K562 (cell line): Measurements from ENCODE around the gene ZRANB1. TPM values are rescaled to one million over a fixed set of nuclear protein-coding genes. Genes with fewer than 3 reads are reported as not detected.

Experiments used
- ATAC-seq: fragments of 200-7000 bp; cut with Tn5 transposase; 3 replicates; pipeline ENCODE4 v1.9.1; 2020; ENCODE audit warnings: moderate library complexity
- BruUV-seq: library from RNA; stranded (reverse); fragments of 400-500 nt; replicated peaks from 2 replicates; lab custom pipeline; 2021; lab: Mats Ljungman, UMichigan
- CTCF ChIA-PET: fragments of 300-600 bp; formaldehyde crosslinking; extraction: SDS; loops from one replicate; lab custom pipeline; 2021; ENCODE audit warnings: low intra/inter-chr PET ratio; lab: Yijun Ruan, JAX
- POLR2A ChIA-PET: fragments of 300-600, 350-650 bp; sonication (Branson Sonifier 250); formaldehyde crosslinking; extraction: SDS; loops from one replicate; lab custom pipeline; 2021; ENCODE audit warnings: antibody characterized with exemption, inconsistent platforms; lab: Yijun Ruan, JAX
- DNase-seq, 4 experiments: peaks; one replicate each; pipeline versions ENCODE4 v3.0.0 to v3.0.0-alpha.2; 2011 to 2018; ENCODE audit warnings: low spot score in 3 of 4, mixed read lengths in 3 of 4; ENCODE audit errors: extremely low read depth in 1 of 4
- FAIRE-seq: peaks from 2 replicates; lab custom pipeline; 2011; peaks lifted over from hg19 to GRCh38; lab: Jason Lieb, UNC
- H2AFZ ChIP-seq: 2 replicates; pipeline ENCODE4 v1.6.0; 2011; ENCODE audit warnings: low read depth, low read length, control low read depth, inconsistent platforms
- H3K27ac ChIP-seq: fragments of 200-600 bp; 3 replicates; pipeline ENCODE4 v1.8.0; 2011; ENCODE audit warnings: low read depth, mild to moderate bottlenecking, control low read depth, inconsistent platforms, low read length, moderate library complexity, mixed read lengths; ENCODE audit errors: extremely low read depth
- H3K27me3 ChIP-seq, 2 experiments: fragments of 300-600 bp in 1 of 2; 2 replicates in 1 of 2; 3 replicates in 1 of 2; pipeline versions ENCODE4 v1.6.0 to v1.8.0; 2011; ENCODE audit warnings: inconsistent platforms in 2 of 2, low read length in 2 of 2, mild to moderate bottlenecking in 1 of 2, mixed read lengths in 1 of 2, moderate library complexity in 1 of 2; ENCODE audit not compliant: control insufficient read depth in 2 of 2, insufficient read depth in 2 of 2
- H3K36me3 ChIP-seq: fragments of 300-600 bp; 3 replicates; pipeline ENCODE4 v1.8.0; 2011; ENCODE audit warnings: mild to moderate bottlenecking, low read length, inconsistent platforms; ENCODE audit not compliant: control insufficient read depth, insufficient read depth
- H3K4me1 ChIP-seq, 2 experiments: fragments of 200-600 bp in 1 of 2; replicated peaks in 1 of 2; 2 replicates in 1 of 2; 3 replicates in 1 of 2; pipeline versions ENCODE4 v1.5.1 to v1.8.0; 2011; ENCODE audit warnings: inconsistent platforms in 2 of 2, low read length in 2 of 2, mild to moderate bottlenecking in 1 of 2, mixed read lengths in 1 of 2, moderate library complexity in 1 of 2; ENCODE audit not compliant: control insufficient read depth in 2 of 2, insufficient read depth in 2 of 2
- H3K4me2 ChIP-seq: 2 replicates; pipeline ENCODE4 v1.6.1; 2011; ENCODE audit warnings: low read length, control low read depth, inconsistent platforms, mixed read lengths; ENCODE audit not compliant: insufficient read depth
- H3K4me3 ChIP-seq: fragments of 200-600 bp; sonication (generic), shearing (Covaris generic); 2 replicates; pipeline ENCODE4 v1.5.1; 2016; ENCODE audit warnings: control low read depth, inconsistent platforms
- H3K79me2 ChIP-seq: fragments of 200-600 bp; 3 replicates; pipeline ENCODE4 v1.8.0; 2011; ENCODE audit warnings: low read length, inconsistent platforms; ENCODE audit not compliant: control insufficient read depth, insufficient read depth
- H3K9ac ChIP-seq, 2 experiments: 2 replicates each; pipeline versions ENCODE4 v1.6.0 to v1.6.1; 2011; ENCODE audit warnings: low read depth in 2 of 2, low read length in 2 of 2, control low read depth in 1 of 2, inconsistent platforms in 1 of 2, mild to moderate bottlenecking in 1 of 2, mixed read lengths in 1 of 2; ENCODE audit not compliant: insufficient read depth in 1 of 2
- H3K9me1 ChIP-seq: one replicate; pipeline ENCODE4 v1.6.0; 2011; ENCODE audit warnings: inconsistent platforms, mild to moderate bottlenecking, low read length, moderate library complexity; ENCODE audit not compliant: control insufficient read depth, insufficient read depth
- H3K9me3 ChIP-seq: replicated peaks from 2 replicates; pipeline ENCODE4 v1.5.1; 2011; ENCODE audit warnings: low read depth, low read length, inconsistent platforms; ENCODE audit not compliant: control insufficient read depth, insufficient read depth
- H4K20me1 ChIP-seq: replicated peaks from 2 replicates; pipeline ENCODE4 v1.6.1; 2011; ENCODE audit warnings: low read length, inconsistent platforms, mixed read lengths; ENCODE audit not compliant: control insufficient read depth, insufficient read depth
- ARID2 ChIP-seq: fragments of 450-650 bp; IDR thresholded peaks from 2 replicates; pipeline ENCODE4 v1.6.1; 2017; ENCODE audit warnings: antibody characterized with exemption, mild to moderate bottlenecking
- EHMT2 ChIP-seq: fragments of 450-650 bp; IDR thresholded peaks from 2 replicates; pipeline ENCODE4 v1.6.1; 2018; ENCODE audit warnings: antibody characterized with exemption
- FOXK2 ChIP-seq, 2 experiments: fragments of 450-650 bp; IDR thresholded peaks in 1 of 2; conservative IDR thresholded peaks in 1 of 2; 2 replicates each; pipeline ENCODE4 v1.6.1; 2016; ENCODE audit warnings: low read depth in 2 of 2, mild to moderate bottlenecking in 1 of 2
- HEY1 ChIP-seq: fragments of 250-450 bp; sonication (Bioruptor Pico); IDR thresholded peaks from 2 replicates; pipeline ENCODE4 v1.5.0; 2020; ENCODE audit warnings: mild to moderate bottlenecking, moderate library complexity, borderline replicate concordance
- KDM2B ChIP-seq: fragments of 250-450 bp; sonication (Bioruptor Pico); IDR thresholded peaks from 2 replicates; pipeline ENCODE4 v1.8.0; 2021; ENCODE audit warnings: mild to moderate bottlenecking, moderate library complexity
- KLF6 ChIP-seq: fragments of 250-450 bp; sonication (Bioruptor Pico); IDR thresholded peaks from 2 replicates; pipeline ENCODE4 v1.4.0; 2020; ENCODE audit warnings: mild to moderate bottlenecking, moderate library complexity, borderline replicate concordance
- MAFK ChIP-seq: IDR thresholded peaks from 2 replicates; pipeline ENCODE4 v1.6.1; 2011; ENCODE audit warnings: low read length, improper control_type of control experiment
- PHF20 ChIP-seq: fragments of 450-650 bp; IDR thresholded peaks from 2 replicates; pipeline ENCODE4 v1.6.1; 2018; ENCODE audit not compliant: partially characterized antibody
- SETDB1 ChIP-seq: IDR thresholded peaks from one replicate; pipeline ENCODE4 v1.6.1; 2012; ENCODE audit warnings: low read length, control low read depth, inconsistent platforms
- TCFL5 ChIP-seq: fragments of 250-450 bp; sonication (Bioruptor Pico); conservative IDR thresholded peaks from 2 replicates; pipeline ENCODE4 v1.6.1; 2021; ENCODE audit warnings: mild to moderate bottlenecking, moderate library complexity, matching md5 sums
- ZBTB5 ChIP-seq: fragments of 450-650 bp; IDR thresholded peaks from 2 replicates; pipeline ENCODE4 v1.6.1; 2017; ENCODE audit warnings: antibody characterized with exemption
- WGBS: fragments of 100-300 bp; shearing (Covaris generic); methylation state at CpG from one replicate; pipeline ENCODE4 v1.1.6; 2016; ENCODE audit warnings: low coverage, mixed read lengths; ENCODE audit not compliant: insufficient coverage; ENCODE audit errors: missing lambda C conversion rate; 5-methylcytosine and 5-hydroxymethylcytosine counted together
- in situ Hi-C: fragments of 300-500 bp; cut with MboI; formaldehyde crosslinking; loops from 4 replicates; pipeline ENCODE4 v1.15.0; 2018; ENCODE audit warnings: inconsistent platforms, mixed read lengths
- intact Hi-C: fragments of 100-400 bp; cut with micrococcal nuclease; formaldehyde crosslinking; loops from 2 replicates; pipeline ENCODE4 v1.14.2; 2022
- polyA plus RNA-seq, 8 experiments: library from polyadenylated mRNA; depleted of rRNA in 4 of 8; stranded (reverse) in 5 of 8; unstranded in 3 of 8; fragments of >200 nt; fragmentation: Nextera tagmentation in 2 of 8; fragmentation: Illumina TruSeq in 1 of 8; extraction: Ambion mirVana in 2 of 8; extraction: Trizol in 1 of 8; gene quantifications; 2 replicates each; pipeline versions ENCODE4 v1.2.1 to v1.2.3, GENCODE V29; 2011 to 2014; ENCODE audit warnings: inconsistent platforms in 1 of 8, missing spikeins in 1 of 8
- total RNA-seq, 7 experiments: library from RNA; depleted of rRNA in 6 of 7; stranded (reverse); fragments of >200 nt in 6 of 7; fragmentation: Illumina TruSeq in 2 of 7; extraction: Trizol in 2 of 7; gene quantifications; 2 replicates each; pipeline versions ENCODE4 v1.2.1 to v1.2.3, GENCODE V29; 2011 to 2021; ENCODE audit warnings: low replicate concordance in 1 of 7
- TF ChIP-seq, protein P1 (sequence below), 2 experiments: IDR thresholded peaks in 1 of 2; conservative IDR thresholded peaks in 1 of 2; 2 replicates each; pipeline ENCODE4 v1.6.1; 2016; ENCODE audit warnings: low read depth in 2 of 2, mild to moderate bottlenecking in 1 of 2, missing compliant biosample characterization in 1 of 2, missing genetic modification characterization in 1 of 2, moderate library complexity in 1 of 2

The ZRANB1 gene
- total and polyA plus RNA-seq, 9 of the 15 experiments (the other 6 are each of a cell fraction or from before 2014, with no cell fraction given) = 0.07 to 1.1 (median 0.64) TPM

- TF ChIP-seq ZBTB5 = no peak
- no peak for TF ChIP-seq HEY1 (CRISPR knock-in tag)
These were observed 79.9 kb downstream of the ZRANB1 start (continued) for GRCh38 chr10:125021686-125022344.

DNA sequence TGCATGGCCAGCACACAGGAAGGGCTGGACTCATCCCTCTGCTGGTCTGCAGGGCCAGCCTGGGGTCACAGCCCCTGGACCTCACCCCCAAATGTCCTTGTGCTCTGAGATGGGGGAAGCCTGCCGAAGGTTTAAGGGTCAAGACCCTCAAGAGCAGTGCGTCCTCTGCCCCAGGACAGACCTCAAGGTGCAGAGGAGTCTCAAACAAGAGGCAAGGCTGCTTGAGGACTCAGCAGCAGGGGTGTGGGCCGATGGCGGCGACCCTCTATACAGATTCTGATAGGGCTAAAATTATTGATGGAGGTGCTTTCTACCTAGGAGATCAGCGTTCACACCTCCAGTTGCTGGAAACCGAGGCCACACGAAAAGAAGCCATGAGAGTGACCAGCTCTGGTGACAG lies 80.7 kb downstream of the ZRANB1 start:
- POLR2A ChIA-PET = no interaction called here
- TF ChIP-seq SETDB1 (no peak), TCFL5 (CRISPR knock-in tag) (no peak), PHF20 (no peak), FOXK2 (conservative IDR thresholded peaks at IDR 0.05 in 1 of 2, IDR thresholded peaks at IDR 0.05 in 1 of 2; ENCODE audit: low read depth in 2 of 2) (no peak), KDM2B (CRISPR knock-in tag) (no peak), EHMT2 (no peak), MAFK (no peak), ARID2 (no peak), KLF6 (CRISPR knock-in tag) (no peak)
- TF ChIP-seq, protein P1, sequence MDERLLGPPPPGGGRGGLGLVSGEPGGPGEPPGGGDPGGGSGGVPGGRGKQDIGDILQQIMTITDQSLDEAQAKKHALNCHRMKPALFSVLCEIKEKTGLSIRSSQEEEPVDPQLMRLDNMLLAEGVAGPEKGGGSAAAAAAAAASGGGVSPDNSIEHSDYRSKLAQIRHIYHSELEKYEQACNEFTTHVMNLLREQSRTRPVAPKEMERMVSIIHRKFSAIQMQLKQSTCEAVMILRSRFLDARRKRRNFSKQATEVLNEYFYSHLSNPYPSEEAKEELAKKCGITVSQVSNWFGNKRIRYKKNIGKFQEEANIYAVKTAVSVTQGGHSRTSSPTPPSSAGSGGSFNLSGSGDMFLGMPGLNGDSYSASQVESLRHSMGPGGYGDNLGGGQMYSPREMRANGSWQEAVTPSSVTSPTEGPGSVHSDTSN (CRISPR knock-in tag; IDR thresholded peaks at IDR 0.05; ENCODE audit: low read depth) = no peak
- TF ChIP-seq, protein P1 (tag; conservative IDR thresholded peaks at IDR 0.05; ENCODE audit: low read depth) = no peak
- TF ChIP-seq, all 486 proteins: peak for 0
- ATAC-seq = no peak

More for the DNA sequence above, 80.7 kb downstream of the ZRANB1 start:
- no peak overlapping the region for H3K9ac ChIP-seq
- no TSS peak for BruUV-seq
- no peaks in the 10 kb centered on the region for H3K79me2 ChIP-seq
- CTCF ChIA-PET = no interaction called here
- intact Hi-C loops (no loop called here), in situ Hi-C loops (no loop called here)
- no peaks in the 10 kb centered on the region for H3K36me3 ChIP-seq
- H3K4me2 ChIP-seq = no peak overlapping the region
- H4K20me1 ChIP-seq = no peaks in the 10 kb centered on the region
- H3K4me3 ChIP-seq = no peak overlapping the region
- H3K27me3 ChIP-seq = no peaks in the 10 kb centered on the region
- no peaks in the 10 kb centered on the region for H3K9me1 ChIP-seq
- no peak for FAIRE-seq
- WGBS = no CpG with 5 or more reads among the region's 8 CpGs
- no peak overlapping the region for H2AFZ ChIP-seq
- no peak overlapping the region for H3K27ac ChIP-seq
- no peaks in the 10 kb centered on the region for H3K4me1 ChIP-seq
- no peaks in the 10 kb centered on the region for H3K9me3 ChIP-seq
- no peak for DNase-seq
